Prostate gland (tissue), 2 donors: ENCODE measurements around the gene PRDX4. TPM values are rescaled to one million over a fixed set of nuclear protein-coding genes. Genes with fewer than 3 reads are reported as not detected.

Experiments used
- DNase-seq: peaks from one replicate; pipeline ENCODE4 v3.0.0-alpha.2; 2019; ENCODE audit warnings: low spot score
- H3K27ac ChIP-seq, 2 donors: fragments of 200-600 bp; sonication (generic); 2 replicates each; pipeline ENCODE4 v1.5.1; 2017 to 2019
- H3K27me3 ChIP-seq: fragments of 200-600 bp; sonication (generic); replicated peaks from 2 replicates; pipeline ENCODE4 v1.5.1; 2019; ENCODE audit not compliant: insufficient read depth
- H3K36me3 ChIP-seq, 2 donors: fragments of 200-600 bp; sonication (generic); 1 replicate in 1 of 2; 2 replicates in 1 of 2; pipeline versions ENCODE4 v1.5.1 to v1.8.1; 2017 to 2019
- H3K4me1 ChIP-seq: fragments of 200-600 bp; sonication (generic); replicated peaks from 2 replicates; pipeline ENCODE4 v1.5.1; 2019
- H3K4me3 ChIP-seq, 2 donors: fragments of 200-600 bp; sonication (generic); 2 replicates each; pipeline ENCODE4 v1.5.1; 2017 to 2019
- H3K9me3 ChIP-seq: fragments of 200-600 bp; sonication (generic); 2 replicates; pipeline ENCODE4 v1.5.1; 2017
- POLR2A ChIP-seq: fragments of 450-650 bp; IDR thresholded peaks from one replicate; pipeline ENCODE4 v1.6.1; 2016; ENCODE audit warnings: antibody characterized with exemption, mild to moderate bottlenecking
- POLR2AphosphoS5 ChIP-seq: sonication (generic); formaldehyde crosslinking; IDR thresholded peaks from one replicate; pipeline ENCODE4 v1.6.1; 2017; ENCODE audit warnings: antibody characterized with exemption
- WGBS: methylation state at CpG from one replicate; pipeline ENCODE4 v1.1.5; 2018; 5-methylcytosine and 5-hydroxymethylcytosine counted together
- intact Hi-C: fragments of 100-400 bp; cut with DNase I; formaldehyde crosslinking; loops from one replicate; pipeline ENCODE4 v1.14.2; 2022
- total RNA-seq, 2 donors: library from RNA; depleted of rRNA; stranded (reverse); fragments of >200 nt; gene quantifications; one replicate each; pipeline ENCODE4 v1.1.0, GENCODE V29; 2016
- TF ChIP-seq, protein P1 (sequence below), 4 experiments: fragments of 200-600 bp in 2 of 4; fragments of 450-650 bp in 2 of 4; sonication (generic) in 2 of 4; IDR thresholded peaks; 1 replicate in 3 of 4; 2 replicates in 1 of 4; pipeline ENCODE4 v1.5.1; 2016 to 2019; ENCODE audit warnings: antibody characterized with exemption in 4 of 4, mild to moderate bottlenecking in 2 of 4, moderate library complexity in 2 of 4

PRDX4 gene
- total RNA-seq, 2 donors from 2014 or later = 193 to 200 TPM

DNA sequence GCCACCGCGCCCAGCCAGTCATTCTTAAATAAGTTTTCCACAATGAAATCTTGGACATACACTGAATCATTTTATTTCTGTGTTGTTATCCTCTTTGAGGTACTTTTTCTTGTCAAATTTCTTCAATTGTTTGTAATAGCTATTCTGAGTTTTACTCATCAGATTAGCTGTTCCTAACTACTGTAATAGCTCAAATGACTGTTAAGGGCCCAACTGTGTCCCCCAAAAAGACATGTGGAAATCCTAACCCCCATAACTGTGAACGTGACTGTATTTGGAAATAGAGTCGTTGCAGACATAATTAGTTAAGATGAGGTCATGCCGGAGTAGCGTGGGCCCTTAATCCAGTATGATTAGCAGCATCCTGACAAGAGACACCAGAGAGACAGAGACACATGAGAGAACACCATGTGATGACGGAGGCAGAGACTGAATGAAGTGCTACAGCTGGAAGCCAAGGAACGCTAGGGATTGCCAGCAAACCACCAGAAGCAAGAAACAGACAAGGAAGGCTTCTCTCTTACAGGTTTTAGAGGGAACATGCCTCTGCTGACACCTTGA lies 52.9 kb downstream of the PRDX4 start:
- Histone ChIP-seq H3K27ac (no peak overlapping the region), H3K4me3 (no peak overlapping the region), H3K9me3 (no peaks in the 10 kb centered on the region), H3K36me3 (no peaks in the 10 kb centered on the region), H3K27me3 (no peaks in the 10 kb centered on the region), H3K4me1 (no peaks in the 10 kb centered on the region)
- 79% methylated on average over 8 of the region's 8 CpGs for WGBS
- no peak for TF ChIP-seq POLR2AphosphoS5
- no peak for TF ChIP-seq POLR2A
- TF ChIP-seq, protein P1, sequence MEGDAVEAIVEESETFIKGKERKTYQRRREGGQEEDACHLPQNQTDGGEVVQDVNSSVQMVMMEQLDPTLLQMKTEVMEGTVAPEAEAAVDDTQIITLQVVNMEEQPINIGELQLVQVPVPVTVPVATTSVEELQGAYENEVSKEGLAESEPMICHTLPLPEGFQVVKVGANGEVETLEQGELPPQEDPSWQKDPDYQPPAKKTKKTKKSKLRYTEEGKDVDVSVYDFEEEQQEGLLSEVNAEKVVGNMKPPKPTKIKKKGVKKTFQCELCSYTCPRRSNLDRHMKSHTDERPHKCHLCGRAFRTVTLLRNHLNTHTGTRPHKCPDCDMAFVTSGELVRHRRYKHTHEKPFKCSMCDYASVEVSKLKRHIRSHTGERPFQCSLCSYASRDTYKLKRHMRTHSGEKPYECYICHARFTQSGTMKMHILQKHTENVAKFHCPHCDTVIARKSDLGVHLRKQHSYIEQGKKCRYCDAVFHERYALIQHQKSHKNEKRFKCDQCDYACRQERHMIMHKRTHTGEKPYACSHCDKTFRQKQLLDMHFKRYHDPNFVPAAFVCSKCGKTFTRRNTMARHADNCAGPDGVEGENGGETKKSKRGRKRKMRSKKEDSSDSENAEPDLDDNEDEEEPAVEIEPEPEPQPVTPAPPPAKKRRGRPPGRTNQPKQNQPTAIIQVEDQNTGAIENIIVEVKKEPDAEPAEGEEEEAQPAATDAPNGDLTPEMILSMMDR (IDR thresholded peaks at IDR 0.05) = no peak
- intact Hi-C loops = no loop called here
- DNase-seq = no peak

- intact Hi-C loops = no loop called here
- TF ChIP-seq, protein P1 (IDR thresholded peaks at IDR 0.05) = no peak
- TF ChIP-seq POLR2A = no peak
- TF ChIP-seq POLR2AphosphoS5 = no peak
- Histone ChIP-seq H3K9me3 (no peaks in the 10 kb centered on the region), H3K27me3 (no peaks in the 10 kb centered on the region), H3K4me1 (no peaks in the 10 kb centered on the region), H3K4me3 (no peak overlapping the region), H3K27ac (no peak overlapping the region), H3K36me3 (no peaks in the 10 kb centered on the region)
- DNase-seq = no peak
- 58% methylated on average over 6 of the region's 6 CpGs for WGBS
Observed at GRCh38 chrX:23726191-23726590, 58.9 kb downstream of the PRDX4 start.

- 100% methylated on average over 2 of the region's 3 CpGs for WGBS
- TF ChIP-seq POLR2AphosphoS5 = no peak
- no peak for TF ChIP-seq POLR2A
- TF ChIP-seq, protein P1 (IDR thresholded peaks at IDR 0.05) = no peak
- no peaks in the 10 kb centered on the region for H3K36me3 ChIP-seq
Observed at GRCh38 chrX:23727206-23727605, 59.9 kb downstream of the PRDX4 start.

GRCh38 chrX:23729214-23729613 lies 61.9 kb downstream of the PRDX4 start:
- Histone ChIP-seq H3K9me3 (no peaks in the 10 kb centered on the region), H3K36me3 (no peaks in the 10 kb centered on the region), H3K27me3 (no peaks in the 10 kb centered on the region), H3K4me3 (no peak overlapping the region), H3K27ac (no peak overlapping the region), H3K4me1 (no peaks in the 10 kb centered on the region)
- intact Hi-C loops = no loop called here
- 100% methylated on average over 1 of the region's 1 CpG for WGBS
- no peak for TF ChIP-seq POLR2A
- TF ChIP-seq, protein P1 (IDR thresholded peaks at IDR 0.05) = no peak
- no peak for DNase-seq

More at GRCh38 chrX:23727206-23727605, 59.9 kb downstream of the PRDX4 start:
- H3K27ac ChIP-seq = no peak overlapping the region
- no peak overlapping the region for H3K4me3 ChIP-seq
- no peaks in the 10 kb centered on the region for H3K27me3 ChIP-seq
- intact Hi-C loops = no loop called here
- DNase-seq = no peak
- H3K4me1 ChIP-seq = no peaks in the 10 kb centered on the region
- no peaks in the 10 kb centered on the region for H3K9me3 ChIP-seq

GRCh38 chrX:23731951-23732350 lies 64.7 kb downstream of the PRDX4 start:
- Histone ChIP-seq H3K4me1 (no peaks in the 10 kb centered on the region), H3K9me3 (no peaks in the 10 kb centered on the region), H3K27me3 (no peaks in the 10 kb centered on the region), H3K4me3 (no peak overlapping the region), H3K36me3 (no peaks in the 10 kb centered on the region), H3K27ac (no peak overlapping the region)
- TF ChIP-seq POLR2A (no peak), POLR2AphosphoS5 (no peak)
- TF ChIP-seq, protein P1 (IDR thresholded peaks at IDR 0.05) = no peak
- intact Hi-C loops = no loop called here
- 80% methylated on average over 1 of the region's 1 CpG for WGBS
- no peak for DNase-seq
